Panc1 (cell line): ENCODE results near the gene CEACAM16. TPM values are rescaled to one million over a fixed set of nuclear protein-coding genes. Genes with fewer than 3 reads are reported as not detected.
A peak's percentile ranks its signal among the peaks of the same experiment; 100 is the strongest.
"Not testable (repeated sequence)": the region's sequence is repeated elsewhere in the genome, so short reads cannot be mapped to it uniquely, and the experiment has no call there.

Experiments
- ATAC-seq: fragments of 200-7000 bp; cut with Tn5 transposase; 2 replicates; pipeline ENCODE4 v1.9.1; 2020; ENCODE audit warnings: mild to moderate bottlenecking, moderate library complexity
- BruUV-seq: library from RNA; stranded (reverse); fragments of 400-500 nt; replicated peaks from 2 replicates; lab custom pipeline; 2021; lab: Mats Ljungman, UMichigan
- CTCF ChIA-PET: fragments of 300-600 bp; sonication (Branson Sonifier 250); formaldehyde crosslinking; loops from one replicate; lab custom pipeline; 2022; ENCODE audit warnings: antibody characterized with exemption; lab: Charles Lee
- POLR2A ChIA-PET: fragments of 300-600 bp; sonication (Branson Sonifier 250); formaldehyde crosslinking; loops from one replicate; lab custom pipeline; 2022; ENCODE audit warnings: antibody characterized with exemption; lab: Charles Lee
- DNase-seq: peaks from one replicate; pipeline ENCODE4 v3.0.0-alpha.2; 2010; ENCODE audit warnings: low read depth, low spot score
- H3K27ac ChIP-seq: 2 replicates; pipeline ENCODE4 v1.5.1; 2011; ENCODE audit warnings: mild to moderate bottlenecking, low read length, inconsistent platforms
- H3K27me3 ChIP-seq: fragments of 200-500 bp; sonication (Bioruptor generic); 2 replicates; pipeline ENCODE4 v1.6.0; 2014; ENCODE audit warnings: low read length, inconsistent platforms; ENCODE audit not compliant: control insufficient read depth, insufficient read depth
- H3K36me3 ChIP-seq: fragments of 200-500 bp; sonication (Bioruptor generic); 2 replicates; pipeline ENCODE4 v1.5.1; 2014; ENCODE audit warnings: inconsistent platforms, mild to moderate bottlenecking, low read length, moderate library complexity; ENCODE audit not compliant: control insufficient read depth, insufficient read depth
- H3K4me1 ChIP-seq: 2 replicates; pipeline ENCODE4 v1.5.1; 2011; ENCODE audit warnings: inconsistent platforms, mild to moderate bottlenecking, low read length, moderate library complexity; ENCODE audit not compliant: control insufficient read depth, insufficient read depth
- H3K4me3 ChIP-seq, 2 experiments: 2 replicates each; pipeline ENCODE4 v1.5.1; 2011 to 2012; ENCODE audit warnings: low read depth in 2 of 2, low read length in 2 of 2, mild to moderate bottlenecking in 2 of 2, inconsistent platforms in 1 of 2, moderate library complexity in 1 of 2
- H3K9me3 ChIP-seq: fragments of 200-500 bp; sonication (Bioruptor generic); 2 replicates; pipeline ENCODE4 v1.5.1; 2014; ENCODE audit warnings: low read depth, mild to moderate bottlenecking, inconsistent platforms, low read length, moderate library complexity; ENCODE audit not compliant: control insufficient read depth, insufficient read depth
- POLR2AphosphoS5 ChIP-seq: IDR thresholded peaks from 2 replicates; pipeline ENCODE4 v1.6.1; 2012; ENCODE audit warnings: mild to moderate bottlenecking, low read depth, low read length, moderate library complexity
- SIN3A ChIP-seq: IDR thresholded peaks from 2 replicates; pipeline ENCODE4 v1.6.1; 2012; ENCODE audit warnings: low read depth, mild to moderate bottlenecking, low read length, moderate library complexity, borderline replicate concordance; ENCODE audit not compliant: insufficient read depth
- TCF7L2 ChIP-seq: IDR thresholded peaks from 2 replicates; pipeline ENCODE4 v1.6.1; 2011; ENCODE audit warnings: mild to moderate bottlenecking, low read depth, low read length, inconsistent platforms
- in situ Hi-C: cut with HindIII; loops from 2 replicates; pipeline ENCODE4 v1.10.0; 2016; ENCODE audit warnings: low sequenced_read_pairs, low pct_unique_long_range_greater_than_20kb
- intact Hi-C: fragments of 100-400 bp; cut with micrococcal nuclease; formaldehyde crosslinking; loops from one replicate; pipeline ENCODE4 v1.10.0; 2022; ENCODE audit not compliant: unreplicated experiment
- total RNA-seq: library from RNA; stranded (reverse); gene quantifications from one replicate; pipeline ENCODE4 v1.2.1, GENCODE V29; 2021; ENCODE audit not compliant: unreplicated experiment
- TF ChIP-seq, protein P1 (sequence below): fragments of 450-650 bp; IDR thresholded peaks from 2 replicates; pipeline ENCODE4 v1.5.1; 2017; ENCODE audit warnings: mild to moderate bottlenecking
- TF ChIP-seq, protein P2 (sequence below), 2 experiments: IDR thresholded peaks; 2 replicates each; pipeline ENCODE4 v1.6.1; 2011 to 2012; ENCODE audit warnings: low read depth in 2 of 2, control low read depth in 1 of 2, low read length in 1 of 2, mild to moderate bottlenecking in 1 of 2, moderate library complexity in 1 of 2; ENCODE audit not compliant: insufficient read depth in 1 of 2

Gene CEACAM16
- total RNA-seq, 1 experiment from 2014 or later = not detected

DNA sequence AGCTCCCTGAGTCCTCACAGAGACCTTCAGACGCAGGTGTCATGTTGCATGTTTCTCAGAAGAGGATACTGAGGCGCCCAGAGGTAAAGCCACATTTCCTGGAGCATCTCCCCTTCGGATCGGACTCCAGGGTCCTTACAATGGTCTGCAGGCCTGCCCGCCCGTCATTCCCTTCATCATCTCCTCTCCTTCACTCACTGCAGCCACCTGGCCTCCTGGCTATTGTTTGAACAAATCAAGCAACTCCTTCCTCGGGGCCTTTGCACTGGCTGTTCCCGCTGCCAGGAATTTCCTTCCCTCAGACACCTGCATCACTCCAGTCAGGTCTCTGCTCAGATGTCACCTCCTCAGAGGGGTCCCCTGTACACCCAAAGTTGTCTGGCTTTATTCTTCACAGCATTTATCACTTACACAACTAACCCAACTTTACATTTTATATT lies 20.3 kb downstream of the CEACAM16 start:
- peaks cover 40% of the 10 kb centered on the region for H3K4me1 ChIP-seq
- no peaks in the 10 kb centered on the region for H3K27me3 ChIP-seq
- intact Hi-C loops = no loop called here
- ATAC-seq = no peak; the same call in 1 of the 2 replicates
- no peaks in the 10 kb centered on the region for H3K9me3 ChIP-seq
- POLR2A ChIA-PET = interaction anchor here (0.6 kb wide), 1 partner anchor 48 kb away, joined by 6 read pairs; no protein-coding TSS in a partner anchor
- no peak for TF ChIP-seq TCF7L2
- TF ChIP-seq, protein P1, sequence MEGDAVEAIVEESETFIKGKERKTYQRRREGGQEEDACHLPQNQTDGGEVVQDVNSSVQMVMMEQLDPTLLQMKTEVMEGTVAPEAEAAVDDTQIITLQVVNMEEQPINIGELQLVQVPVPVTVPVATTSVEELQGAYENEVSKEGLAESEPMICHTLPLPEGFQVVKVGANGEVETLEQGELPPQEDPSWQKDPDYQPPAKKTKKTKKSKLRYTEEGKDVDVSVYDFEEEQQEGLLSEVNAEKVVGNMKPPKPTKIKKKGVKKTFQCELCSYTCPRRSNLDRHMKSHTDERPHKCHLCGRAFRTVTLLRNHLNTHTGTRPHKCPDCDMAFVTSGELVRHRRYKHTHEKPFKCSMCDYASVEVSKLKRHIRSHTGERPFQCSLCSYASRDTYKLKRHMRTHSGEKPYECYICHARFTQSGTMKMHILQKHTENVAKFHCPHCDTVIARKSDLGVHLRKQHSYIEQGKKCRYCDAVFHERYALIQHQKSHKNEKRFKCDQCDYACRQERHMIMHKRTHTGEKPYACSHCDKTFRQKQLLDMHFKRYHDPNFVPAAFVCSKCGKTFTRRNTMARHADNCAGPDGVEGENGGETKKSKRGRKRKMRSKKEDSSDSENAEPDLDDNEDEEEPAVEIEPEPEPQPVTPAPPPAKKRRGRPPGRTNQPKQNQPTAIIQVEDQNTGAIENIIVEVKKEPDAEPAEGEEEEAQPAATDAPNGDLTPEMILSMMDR = no peak
- TF ChIP-seq, protein P2, sequence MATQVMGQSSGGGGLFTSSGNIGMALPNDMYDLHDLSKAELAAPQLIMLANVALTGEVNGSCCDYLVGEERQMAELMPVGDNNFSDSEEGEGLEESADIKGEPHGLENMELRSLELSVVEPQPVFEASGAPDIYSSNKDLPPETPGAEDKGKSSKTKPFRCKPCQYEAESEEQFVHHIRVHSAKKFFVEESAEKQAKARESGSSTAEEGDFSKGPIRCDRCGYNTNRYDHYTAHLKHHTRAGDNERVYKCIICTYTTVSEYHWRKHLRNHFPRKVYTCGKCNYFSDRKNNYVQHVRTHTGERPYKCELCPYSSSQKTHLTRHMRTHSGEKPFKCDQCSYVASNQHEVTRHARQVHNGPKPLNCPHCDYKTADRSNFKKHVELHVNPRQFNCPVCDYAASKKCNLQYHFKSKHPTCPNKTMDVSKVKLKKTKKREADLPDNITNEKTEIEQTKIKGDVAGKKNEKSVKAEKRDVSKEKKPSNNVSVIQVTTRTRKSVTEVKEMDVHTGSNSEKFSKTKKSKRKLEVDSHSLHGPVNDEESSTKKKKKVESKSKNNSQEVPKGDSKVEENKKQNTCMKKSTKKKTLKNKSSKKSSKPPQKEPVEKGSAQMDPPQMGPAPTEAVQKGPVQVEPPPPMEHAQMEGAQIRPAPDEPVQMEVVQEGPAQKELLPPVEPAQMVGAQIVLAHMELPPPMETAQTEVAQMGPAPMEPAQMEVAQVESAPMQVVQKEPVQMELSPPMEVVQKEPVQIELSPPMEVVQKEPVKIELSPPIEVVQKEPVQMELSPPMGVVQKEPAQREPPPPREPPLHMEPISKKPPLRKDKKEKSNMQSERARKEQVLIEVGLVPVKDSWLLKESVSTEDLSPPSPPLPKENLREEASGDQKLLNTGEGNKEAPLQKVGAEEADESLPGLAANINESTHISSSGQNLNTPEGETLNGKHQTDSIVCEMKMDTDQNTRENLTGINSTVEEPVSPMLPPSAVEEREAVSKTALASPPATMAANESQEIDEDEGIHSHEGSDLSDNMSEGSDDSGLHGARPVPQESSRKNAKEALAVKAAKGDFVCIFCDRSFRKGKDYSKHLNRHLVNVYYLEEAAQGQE (IDR thresholded peaks at IDR 0.05; ENCODE audit: insufficient read depth in 1 of 2, low read depth in 2 of 2, low read length in 1 of 2) = no peak
- peak overlapping the region; percentile 88 for H3K27ac ChIP-seq
- no peak for DNase-seq
- CTCF ChIA-PET = no interaction called here
- no peak overlapping the region for H3K4me3 ChIP-seq
- no peaks in the 10 kb centered on the region for H3K36me3 ChIP-seq
- BruUV-seq = no TSS peak
- in situ Hi-C loops = no loop called here

DNA sequence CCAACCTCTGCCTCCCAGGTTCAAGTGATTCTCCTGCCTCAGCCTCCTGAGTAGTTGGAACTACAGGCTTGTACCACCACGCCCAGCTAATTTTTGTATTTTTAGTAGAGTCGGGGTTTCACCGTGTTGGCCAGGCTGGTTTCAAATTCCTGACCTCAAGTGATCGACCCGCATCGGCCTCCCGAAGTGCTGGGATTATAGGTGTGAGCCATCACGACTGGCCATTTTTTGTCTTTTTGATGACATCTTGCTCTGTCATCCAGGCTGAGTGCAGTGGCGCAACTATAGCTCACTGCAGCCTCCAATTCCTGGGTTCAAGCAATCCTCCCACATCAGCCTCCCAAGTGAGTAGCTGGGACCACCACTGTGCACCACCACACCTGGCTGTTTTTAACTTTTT lies 21.4 kb downstream of the CEACAM16 start:
- H3K36me3 ChIP-seq, CTCF ChIA-PET, in situ Hi-C loops, DNase-seq, H3K27me3 ChIP-seq, H3K4me3 ChIP-seq, H3K9me3 ChIP-seq, BruUV-seq, ATAC-seq: not testable (repeated sequence)
- intact Hi-C loops = loop anchor here (5.0 kb wide), 1 partner anchor 33 kb away; no protein-coding TSS in a partner anchor
- Histone ChIP-seq H3K4me1 (peaks cover 46% of the 10 kb centered on the region), H3K27ac (peak overlapping the region; percentile 72)
- POLR2A ChIA-PET = interaction anchor here (0.6 kb wide), 1 partner anchor 29 kb away, joined by 4 read pairs; no protein-coding TSS in a partner anchor

DNA sequence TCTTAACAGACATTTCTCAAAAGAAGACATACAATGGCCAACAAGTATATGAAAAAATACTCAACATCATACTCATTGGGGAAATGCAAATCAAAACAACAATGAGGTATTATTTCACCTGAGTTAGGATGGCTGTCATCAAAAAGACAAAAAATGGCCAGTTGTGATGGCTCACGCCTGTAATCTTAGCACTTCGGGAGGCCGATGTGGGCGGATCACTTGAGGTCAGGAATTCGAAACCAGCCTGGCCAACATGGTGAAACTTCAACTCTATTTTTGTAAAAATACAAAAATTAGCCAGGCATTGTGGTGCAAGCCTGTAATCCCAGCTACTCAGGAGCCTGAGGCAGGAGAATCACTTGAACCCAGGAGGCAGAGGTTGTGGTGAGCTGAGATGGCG lies 22.0 kb downstream of the CEACAM16 start:
- H3K36me3 ChIP-seq = no peaks in the 10 kb centered on the region
- H3K27ac ChIP-seq = peak overlapping the region; percentile 72
- no peak for ATAC-seq
- ChIA-PET POLR2A (interaction anchor here (0.6 to 0.7 kb wide), 3 partner anchors 14 to 123 kb away, joined by 3 to 7 read pairs (median 3); no protein-coding TSS in a partner anchor), CTCF (no interaction called here)
- no TSS peak for BruUV-seq
- H3K4me3 ChIP-seq = no peak overlapping the region
- intact Hi-C loops (loop anchor here (5.0 kb wide), 1 partner anchor 34 kb away; no protein-coding TSS in a partner anchor), in situ Hi-C loops (no loop called here)
- H3K27me3 ChIP-seq = no peaks in the 10 kb centered on the region
- H3K4me1 ChIP-seq = peaks cover 51% of the 10 kb centered on the region
- DNase-seq = no peak
- H3K9me3 ChIP-seq = no peaks in the 10 kb centered on the region
- no peak for TF ChIP-seq SIN3A
- TF ChIP-seq POLR2AphosphoS5 = no peak
- TF ChIP-seq TCF7L2 = no peak
- TF ChIP-seq, protein P2 (IDR thresholded peaks at IDR 0.05; ENCODE audit: insufficient read depth in 1 of 2, low read depth in 2 of 2, low read length in 1 of 2) = no peak
- TF ChIP-seq, protein P1 = no peak
